Measurements from ENCODE around the gene IGFLR1.

- no peak for TF ChIP-seq MXI1 (IDR thresholded peaks at IDR 0.05; ENCODE audit: low read depth, low read length)
- TF ChIP-seq POLR2AphosphoS5 (IDR thresholded peaks at IDR 0.05; ENCODE audit: low read depth, low read length) = no peak
- TF ChIP-seq, protein P1, sequence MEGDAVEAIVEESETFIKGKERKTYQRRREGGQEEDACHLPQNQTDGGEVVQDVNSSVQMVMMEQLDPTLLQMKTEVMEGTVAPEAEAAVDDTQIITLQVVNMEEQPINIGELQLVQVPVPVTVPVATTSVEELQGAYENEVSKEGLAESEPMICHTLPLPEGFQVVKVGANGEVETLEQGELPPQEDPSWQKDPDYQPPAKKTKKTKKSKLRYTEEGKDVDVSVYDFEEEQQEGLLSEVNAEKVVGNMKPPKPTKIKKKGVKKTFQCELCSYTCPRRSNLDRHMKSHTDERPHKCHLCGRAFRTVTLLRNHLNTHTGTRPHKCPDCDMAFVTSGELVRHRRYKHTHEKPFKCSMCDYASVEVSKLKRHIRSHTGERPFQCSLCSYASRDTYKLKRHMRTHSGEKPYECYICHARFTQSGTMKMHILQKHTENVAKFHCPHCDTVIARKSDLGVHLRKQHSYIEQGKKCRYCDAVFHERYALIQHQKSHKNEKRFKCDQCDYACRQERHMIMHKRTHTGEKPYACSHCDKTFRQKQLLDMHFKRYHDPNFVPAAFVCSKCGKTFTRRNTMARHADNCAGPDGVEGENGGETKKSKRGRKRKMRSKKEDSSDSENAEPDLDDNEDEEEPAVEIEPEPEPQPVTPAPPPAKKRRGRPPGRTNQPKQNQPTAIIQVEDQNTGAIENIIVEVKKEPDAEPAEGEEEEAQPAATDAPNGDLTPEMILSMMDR (IDR thresholded peaks at IDR 0.05) = no peak
- no peak for TF ChIP-seq TAF1 (IDR thresholded peaks at IDR 0.05; ENCODE audit: borderline replicate concordance, low read depth, low read length)
- TF ChIP-seq YY1 (IDR thresholded peaks at IDR 0.05; ENCODE audit: low read depth) = no peak
- no peak for TF ChIP-seq NFIC (IDR thresholded peaks at IDR 0.05; ENCODE audit: borderline replicate concordance)
- TF ChIP-seq, protein P2, sequence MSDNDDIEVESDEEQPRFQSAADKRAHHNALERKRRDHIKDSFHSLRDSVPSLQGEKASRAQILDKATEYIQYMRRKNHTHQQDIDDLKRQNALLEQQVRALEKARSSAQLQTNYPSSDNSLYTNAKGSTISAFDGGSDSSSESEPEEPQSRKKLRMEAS (IDR thresholded peaks at IDR 0.05; ENCODE audit: low read depth) = no peak
- TF ChIP-seq EP300 (IDR thresholded peaks at IDR 0.05; ENCODE audit: borderline replicate concordance in 1 of 2, low read depth in 1 of 2, low read length in 1 of 2) = no peak
- TF ChIP-seq FOXJ3 (CRISPR knock-in tag; IDR thresholded peaks at IDR 0.05) = no peak
- no peak for TF ChIP-seq SMC3 (IDR thresholded peaks at IDR 0.05; ENCODE audit: low read depth, low read length)
- TF ChIP-seq EZH2phosphoT487 (IDR thresholded peaks at IDR 0.05; ENCODE audit: borderline replicate concordance, low read depth) = no peak
- TF ChIP-seq RAD21 (IDR thresholded peaks at IDR 0.05; ENCODE audit: low read length) = no peak
- no peak for TF ChIP-seq GABPA (IDR thresholded peaks at IDR 0.05; ENCODE audit: low read depth)
- TF ChIP-seq ZBTB33 (IDR thresholded peaks at IDR 0.05; ENCODE audit: borderline replicate concordance, low read depth) = no peak
Observed at GRCh38 chr19:35733180-35734125, 8.8 kb downstream of the IGFLR1 start.
